ENCODE measurements around the gene TMEM273. TPM values are rescaled to one million over a fixed set of nuclear protein-coding genes. Genes with fewer than 3 reads are reported as not detected.
A peak's percentile ranks its signal among the peaks of the same experiment; 100 is the strongest.

TMEM273 gene, protein sequence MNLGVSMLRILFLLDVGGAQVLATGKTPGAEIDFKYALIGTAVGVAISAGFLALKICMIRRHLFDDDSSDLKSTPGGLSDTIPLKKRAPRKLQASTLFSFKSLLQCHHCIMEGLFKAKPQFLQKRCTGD
- total RNA-seq = 82.3 TPM

DNA sequence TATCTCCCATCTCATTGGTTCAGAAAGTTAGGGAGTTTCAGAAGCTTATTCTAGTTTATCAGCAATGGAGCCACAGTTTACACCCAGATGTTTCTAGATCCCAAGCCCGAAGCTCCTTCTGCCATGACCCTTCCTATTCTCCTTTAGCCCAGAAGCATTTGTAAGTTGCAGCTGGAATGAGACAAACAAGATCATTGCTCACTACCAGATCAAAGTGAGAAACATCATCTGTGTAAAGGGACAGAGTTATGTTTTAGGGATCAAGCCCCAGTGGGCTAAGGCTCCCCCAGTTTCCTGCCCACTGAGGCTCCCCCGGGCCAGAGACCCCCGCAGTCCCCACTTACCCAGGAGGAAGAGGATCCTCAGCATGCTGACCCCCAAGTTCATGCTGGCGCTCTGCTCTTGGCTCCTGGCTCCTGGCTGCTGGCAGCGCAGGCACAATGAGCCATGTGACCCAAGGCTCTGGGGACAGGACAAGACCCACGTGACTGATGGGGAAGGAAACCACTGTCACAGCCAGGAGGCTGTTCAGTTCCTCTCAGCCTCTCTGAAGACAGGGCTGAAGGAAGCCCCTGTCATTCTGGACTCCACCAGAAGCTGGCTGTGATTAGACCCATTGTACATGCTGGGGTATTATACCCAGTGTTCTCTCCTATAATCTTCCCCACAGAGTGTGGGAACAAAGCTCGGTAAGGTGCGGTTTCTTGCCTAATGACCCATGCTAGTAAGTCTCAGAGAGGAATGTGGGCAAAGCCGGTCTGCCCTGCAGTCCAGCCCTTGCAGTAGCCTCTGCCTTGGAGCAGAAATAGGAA, at the start of gene TMEM273:
TSS of gene TMEM273 (minus strand) at position 442 of the 812 bp plus-strand sequence. CDS start at position 387, 55 bp downstream.
- peaks cover 0 to 6% of the 10 kb centered on the region in 2 donors for H3K4me1 ChIP-seq
- no peaks in the 10 kb centered on the region for H3K27me3 ChIP-seq
- no peaks in the 10 kb centered on the region for H3K9me3 ChIP-seq
- peak within 1 kb of the TSS in 1 of 2 donors; percentile 46 for H3K4me3 ChIP-seq
- peak; percentile 50 to 74 for DNase-seq (ENCODE audit: low spot score in 2 of 2)
- H3K27ac ChIP-seq = peak within 1 kb of the TSS; percentile 30 to 36
- intact Hi-C loops (cut with DNase I) = no loop called here
- TF ChIP-seq, protein P1, sequence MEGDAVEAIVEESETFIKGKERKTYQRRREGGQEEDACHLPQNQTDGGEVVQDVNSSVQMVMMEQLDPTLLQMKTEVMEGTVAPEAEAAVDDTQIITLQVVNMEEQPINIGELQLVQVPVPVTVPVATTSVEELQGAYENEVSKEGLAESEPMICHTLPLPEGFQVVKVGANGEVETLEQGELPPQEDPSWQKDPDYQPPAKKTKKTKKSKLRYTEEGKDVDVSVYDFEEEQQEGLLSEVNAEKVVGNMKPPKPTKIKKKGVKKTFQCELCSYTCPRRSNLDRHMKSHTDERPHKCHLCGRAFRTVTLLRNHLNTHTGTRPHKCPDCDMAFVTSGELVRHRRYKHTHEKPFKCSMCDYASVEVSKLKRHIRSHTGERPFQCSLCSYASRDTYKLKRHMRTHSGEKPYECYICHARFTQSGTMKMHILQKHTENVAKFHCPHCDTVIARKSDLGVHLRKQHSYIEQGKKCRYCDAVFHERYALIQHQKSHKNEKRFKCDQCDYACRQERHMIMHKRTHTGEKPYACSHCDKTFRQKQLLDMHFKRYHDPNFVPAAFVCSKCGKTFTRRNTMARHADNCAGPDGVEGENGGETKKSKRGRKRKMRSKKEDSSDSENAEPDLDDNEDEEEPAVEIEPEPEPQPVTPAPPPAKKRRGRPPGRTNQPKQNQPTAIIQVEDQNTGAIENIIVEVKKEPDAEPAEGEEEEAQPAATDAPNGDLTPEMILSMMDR (IDR thresholded peaks at IDR 0.05) = no peak
- no peaks in the 10 kb centered on the region for H3K36me3 ChIP-seq

DNA sequence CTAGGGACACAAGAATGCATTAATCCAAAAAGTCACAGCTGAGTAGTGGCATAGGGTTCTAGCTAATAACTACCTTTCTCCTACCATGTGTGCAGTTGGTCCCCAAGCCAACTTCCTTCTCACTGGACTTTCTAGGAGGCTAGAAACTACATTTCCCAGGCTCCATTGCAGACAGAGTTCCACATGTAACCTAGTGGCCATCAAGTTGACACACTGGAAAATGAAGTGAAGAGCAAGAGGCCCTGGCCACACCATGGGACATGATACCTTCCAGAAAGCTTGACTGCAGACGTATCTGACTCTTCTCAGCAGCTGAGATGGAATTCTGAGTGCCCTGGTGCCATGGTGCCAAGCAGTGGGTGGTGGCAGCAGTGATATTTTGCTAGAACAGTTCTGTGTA, 49.8 kb upstream of the TMEM273 start:
- intact Hi-C loops (cut with DNase I) = no loop called here
- no peaks in the 10 kb centered on the region for H3K27me3 ChIP-seq
- H3K4me3 ChIP-seq = no peak overlapping the region
- no peak overlapping the region for H3K27ac ChIP-seq
- no peak for DNase-seq (ENCODE audit: low spot score in 2 of 2)
- TF ChIP-seq, protein P1 (IDR thresholded peaks at IDR 0.05) = no peak
- no peaks in the 10 kb centered on the region for H3K9me3 ChIP-seq
- H3K36me3 ChIP-seq = no peaks in the 10 kb centered on the region
- H3K4me1 ChIP-seq = no peaks in the 10 kb centered on the region

DNA sequence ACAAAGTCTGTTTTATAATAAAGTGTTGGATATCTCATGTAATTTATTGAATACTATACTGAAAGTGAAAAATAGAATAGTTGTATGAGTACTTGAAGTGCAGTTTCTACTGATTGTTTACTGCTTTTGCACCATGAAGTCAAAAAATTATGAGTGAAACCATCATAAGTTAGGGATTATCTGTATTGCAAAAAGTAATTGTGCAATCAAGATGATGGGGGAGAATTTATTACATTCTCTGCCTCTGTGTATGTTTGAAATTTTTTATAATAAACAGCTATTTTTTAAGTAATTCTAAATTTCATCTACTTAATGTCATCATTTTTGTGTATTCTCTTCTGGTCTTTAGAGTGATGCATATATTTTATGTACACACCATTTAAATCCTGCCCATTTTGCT, 47.2 kb upstream of the TMEM273 start:
- TF ChIP-seq, protein P1 (IDR thresholded peaks at IDR 0.05) = no peak
- intact Hi-C loops (cut with DNase I) = no loop called here
- H3K27ac ChIP-seq = no peak overlapping the region
- no peaks in the 10 kb centered on the region for H3K36me3 ChIP-seq
- no peak for DNase-seq (ENCODE audit: low spot score in 2 of 2)
- no peaks in the 10 kb centered on the region for H3K27me3 ChIP-seq
- H3K4me3 ChIP-seq = no peak overlapping the region
- no peaks in the 10 kb centered on the region for H3K9me3 ChIP-seq
- H3K4me1 ChIP-seq = no peaks in the 10 kb centered on the region

DNA sequence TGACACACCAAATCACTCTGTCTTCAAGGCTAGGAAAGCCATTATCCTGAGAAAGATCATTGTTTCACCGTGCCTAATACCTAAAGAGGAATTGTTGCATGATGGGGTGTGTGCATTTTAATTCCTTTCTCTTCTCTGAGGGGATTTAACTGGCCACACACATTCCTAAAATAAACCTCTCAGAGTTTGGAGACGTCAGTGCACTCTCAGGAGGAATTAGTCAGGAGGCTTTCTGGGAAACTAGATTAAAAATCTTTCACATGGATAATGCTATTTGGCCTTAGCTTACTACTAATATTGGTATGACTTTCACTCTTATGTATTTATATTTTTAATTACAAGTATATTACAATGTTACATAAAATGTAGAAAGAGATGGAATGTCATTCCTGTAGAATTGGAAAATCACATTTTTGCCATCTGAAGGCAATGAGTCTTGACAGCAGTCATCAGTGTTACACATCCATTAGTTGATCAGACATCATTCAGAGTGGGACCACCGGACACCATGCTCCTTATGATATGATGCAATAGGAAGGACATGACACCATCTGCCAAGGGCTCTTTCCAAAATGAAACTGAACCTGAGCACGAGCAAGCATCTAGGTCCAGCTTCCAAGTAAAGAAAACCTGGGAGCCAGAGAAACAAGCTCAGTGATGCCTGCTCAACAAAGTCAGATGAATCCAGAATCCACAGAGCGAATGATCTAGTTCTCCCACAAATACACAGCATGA, 43.1 kb upstream of the TMEM273 start:
- no peaks in the 10 kb centered on the region for H3K36me3 ChIP-seq
- intact Hi-C loops (cut with DNase I) = no loop called here
- H3K27me3 ChIP-seq = no peaks in the 10 kb centered on the region
- no peak for DNase-seq (ENCODE audit: low spot score in 2 of 2)
- H3K4me1 ChIP-seq = no peaks in the 10 kb centered on the region
- H3K4me3 ChIP-seq = no peak overlapping the region
- TF ChIP-seq, protein P1 (IDR thresholded peaks at IDR 0.05) = no peak
- H3K9me3 ChIP-seq = no peaks in the 10 kb centered on the region
- H3K27ac ChIP-seq = no peak overlapping the region

DNA sequence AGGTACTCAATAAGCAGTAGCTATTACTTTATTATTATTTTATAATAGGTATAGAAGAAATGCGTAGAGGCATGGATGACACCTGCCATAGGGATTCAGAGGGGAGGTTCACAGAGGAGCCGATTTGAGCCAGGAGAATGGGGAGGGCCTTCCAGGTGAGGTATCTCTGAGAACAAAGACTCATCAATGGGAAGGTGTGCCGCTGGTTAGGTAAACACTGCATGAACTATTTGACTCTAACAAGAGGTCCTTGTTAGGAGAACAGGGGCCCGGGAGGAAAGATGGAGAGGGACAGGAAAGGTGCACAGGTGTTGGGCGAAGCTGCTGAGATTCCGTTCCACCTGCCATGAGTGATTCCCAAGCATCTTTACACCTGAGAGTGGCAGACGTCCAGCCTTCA, 41.8 kb upstream of the TMEM273 start:
- intact Hi-C loops (cut with DNase I) = no loop called here
- H3K27ac ChIP-seq = no peak overlapping the region
- TF ChIP-seq, protein P1 (IDR thresholded peaks at IDR 0.05) = no peak
- H3K4me1 ChIP-seq = no peaks in the 10 kb centered on the region
- H3K27me3 ChIP-seq = no peaks in the 10 kb centered on the region
- no peaks in the 10 kb centered on the region for H3K36me3 ChIP-seq
- DNase-seq (ENCODE audit: low spot score in 2 of 2) = no peak
- no peaks in the 10 kb centered on the region for H3K9me3 ChIP-seq
- H3K4me3 ChIP-seq = no peak overlapping the region
